OCI-LY7 (cell line): ENCODE data around the gene TGFBI. TPM values are rescaled to one million over a fixed set of nuclear protein-coding genes. Genes with fewer than 3 reads are reported as not detected.

Experiments
- BruUV-seq: library from RNA; stranded (reverse); fragments of 400-500 nt; replicated peaks from 2 replicates; lab custom pipeline; 2021; lab: Mats Ljungman, UMichigan
- CTCF ChIA-PET: fragments of 300-600 bp; sonication (Branson Sonifier 250); formaldehyde crosslinking; loops from one replicate; lab custom pipeline; 2022; ENCODE audit warnings: antibody characterized with exemption; ENCODE audit not compliant: unreplicated experiment; lab: Charles Lee
- POLR2A ChIA-PET: fragments of 300-600 bp; sonication (Branson Sonifier 250); formaldehyde crosslinking; loops from one replicate; lab custom pipeline; 2022; ENCODE audit warnings: antibody characterized with exemption; lab: Charles Lee
- DNase-seq: peaks from one replicate; pipeline ENCODE4 v3.0.0-alpha.2; 2015; ENCODE audit warnings: low spot score
- H2AFZ ChIP-seq: fragments of 200-600 bp; sonication (generic), shearing (Covaris generic); 2 replicates; pipeline ENCODE4 v1.6.1; 2014; ENCODE audit warnings: mild to moderate bottlenecking, antibody characterized with exemption, low read length, moderate library complexity
- H3K27ac ChIP-seq: fragments of 200-600 bp; sonication (generic); 2 replicates; pipeline ENCODE4 v1.5.1; 2014; ENCODE audit warnings: mixed run types, low read depth, mild to moderate bottlenecking, moderate library complexity, low read length, inconsistent platforms; ENCODE audit not compliant: poor library complexity, severe bottlenecking
- H3K36me3 ChIP-seq: fragments of 200-600 bp; sonication (generic); 2 replicates; pipeline ENCODE4 v1.6.1; 2014; ENCODE audit warnings: mild to moderate bottlenecking, antibody characterized with exemption, low read length, moderate library complexity, mixed read lengths; ENCODE audit not compliant: insufficient read depth
- H3K4me1 ChIP-seq: fragments of 200-600 bp; sonication (generic); 2 replicates; pipeline ENCODE4 v1.5.1; 2014; ENCODE audit warnings: mild to moderate bottlenecking, low read length; ENCODE audit not compliant: insufficient read depth, poor library complexity, severe bottlenecking
- H3K4me2 ChIP-seq: fragments of 200-600 bp; sonication (generic); 2 replicates; pipeline ENCODE4 v1.6.1; 2014; ENCODE audit warnings: mild to moderate bottlenecking, low read length
- H3K4me3 ChIP-seq: fragments of 200-600 bp; sonication (generic); 2 replicates; pipeline ENCODE4 v1.5.1; 2014; ENCODE audit warnings: mild to moderate bottlenecking, low read depth, low read length; ENCODE audit not compliant: poor library complexity, severe bottlenecking
- H3K79me2 ChIP-seq: fragments of 200-600 bp; sonication (generic); 2 replicates; pipeline ENCODE4 v1.6.1; 2016; ENCODE audit warnings: low read depth, mild to moderate bottlenecking, low read length, moderate library complexity, mixed read lengths; ENCODE audit not compliant: insufficient read depth
- H3K9me2 ChIP-seq: fragments of 200-600 bp; sonication (generic); 2 replicates; pipeline ENCODE4 v1.6.1; 2016; ENCODE audit warnings: mild to moderate bottlenecking, low read length, mixed read lengths; ENCODE audit not compliant: insufficient read depth
- H3K9me3 ChIP-seq: fragments of 200-600 bp; sonication (generic); 2 replicates; pipeline ENCODE4 v1.6.1; 2014; ENCODE audit warnings: mild to moderate bottlenecking, mixed run types, low read length, mixed read lengths
- H4K20me1 ChIP-seq: fragments of 200-600 bp; sonication (generic); 2 replicates; pipeline ENCODE4 v1.6.1; 2014; ENCODE audit warnings: mild to moderate bottlenecking, antibody characterized with exemption, low read length, moderate library complexity, mixed read lengths; ENCODE audit not compliant: insufficient read depth
- EZH2phosphoT487 ChIP-seq: fragments of 200-600 bp; sonication (generic); IDR thresholded peaks from 2 replicates; pipeline ENCODE4 v1.6.1; 2018; ENCODE audit warnings: low read depth, borderline replicate concordance, mild to moderate bottlenecking, mixed run types, antibody characterized with exemption, low read length, moderate library complexity, mixed read lengths
- intact Hi-C: fragments of 100-400 bp; cut with micrococcal nuclease; formaldehyde crosslinking; loops from one replicate; pipeline ENCODE4 v1.10.0; 2022; ENCODE audit not compliant: unreplicated experiment
- total RNA-seq, 2 experiments: library from RNA; depleted of rRNA in 1 of 2; stranded (reverse); fragments of >200 nt in 1 of 2; shearing (Covaris generic) in 1 of 2; gene quantifications; 2 replicates each; pipeline ENCODE4 v1.2.3, GENCODE V29; 2014 to 2022
- TF ChIP-seq, protein P1 (sequence below): fragments of 200-600 bp; sonication (generic); conservative IDR thresholded peaks from 2 replicates; pipeline ENCODE4 v1.5.1; 2014; ENCODE audit warnings: mild to moderate bottlenecking, antibody characterized with exemption, low read length, moderate library complexity, mixed read lengths

TGFBI gene
- total RNA-seq, 2 experiments from 2014 or later: not detected

DNA sequence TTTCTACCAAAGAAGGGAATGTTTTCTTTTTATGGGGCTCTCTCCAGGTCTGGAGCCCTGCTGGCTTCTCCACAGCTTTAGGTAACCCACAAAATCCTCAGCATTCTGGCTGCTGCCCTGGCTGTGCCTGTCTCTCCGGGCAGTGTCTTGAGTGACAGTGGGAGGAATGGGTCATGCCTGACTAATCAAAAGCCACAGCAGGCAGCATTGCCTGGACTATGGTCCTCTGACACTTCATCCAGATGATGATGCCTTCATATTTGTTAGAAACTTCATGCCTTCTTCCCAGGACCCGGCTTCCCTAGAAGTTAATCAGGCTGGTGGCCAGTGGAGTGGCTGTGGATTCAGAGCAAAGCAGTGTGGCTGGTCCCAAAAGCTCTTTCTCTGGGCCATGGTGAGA lies 32.2 kb upstream of the TGFBI start:
- Histone ChIP-seq H3K4me3 (no peak overlapping the region), H3K36me3 (no peaks in the 10 kb centered on the region), H3K9me2 (no peaks in the 10 kb centered on the region), H3K79me2 (no peaks in the 10 kb centered on the region), H3K4me2 (no peak overlapping the region), H3K4me1 (no peaks in the 10 kb centered on the region), H4K20me1 (no peaks in the 10 kb centered on the region), H2AFZ (no peak overlapping the region), H3K27ac (no peak overlapping the region), H3K9me3 (no peaks in the 10 kb centered on the region)
- no peak for DNase-seq
- intact Hi-C loops: no loop called here
- ChIA-PET POLR2A (no interaction called here), CTCF (no interaction called here)
- TF ChIP-seq EZH2phosphoT487: no peak
- TF ChIP-seq, protein P1, sequence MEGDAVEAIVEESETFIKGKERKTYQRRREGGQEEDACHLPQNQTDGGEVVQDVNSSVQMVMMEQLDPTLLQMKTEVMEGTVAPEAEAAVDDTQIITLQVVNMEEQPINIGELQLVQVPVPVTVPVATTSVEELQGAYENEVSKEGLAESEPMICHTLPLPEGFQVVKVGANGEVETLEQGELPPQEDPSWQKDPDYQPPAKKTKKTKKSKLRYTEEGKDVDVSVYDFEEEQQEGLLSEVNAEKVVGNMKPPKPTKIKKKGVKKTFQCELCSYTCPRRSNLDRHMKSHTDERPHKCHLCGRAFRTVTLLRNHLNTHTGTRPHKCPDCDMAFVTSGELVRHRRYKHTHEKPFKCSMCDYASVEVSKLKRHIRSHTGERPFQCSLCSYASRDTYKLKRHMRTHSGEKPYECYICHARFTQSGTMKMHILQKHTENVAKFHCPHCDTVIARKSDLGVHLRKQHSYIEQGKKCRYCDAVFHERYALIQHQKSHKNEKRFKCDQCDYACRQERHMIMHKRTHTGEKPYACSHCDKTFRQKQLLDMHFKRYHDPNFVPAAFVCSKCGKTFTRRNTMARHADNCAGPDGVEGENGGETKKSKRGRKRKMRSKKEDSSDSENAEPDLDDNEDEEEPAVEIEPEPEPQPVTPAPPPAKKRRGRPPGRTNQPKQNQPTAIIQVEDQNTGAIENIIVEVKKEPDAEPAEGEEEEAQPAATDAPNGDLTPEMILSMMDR: no peak
- no TSS peak for BruUV-seq

DNA sequence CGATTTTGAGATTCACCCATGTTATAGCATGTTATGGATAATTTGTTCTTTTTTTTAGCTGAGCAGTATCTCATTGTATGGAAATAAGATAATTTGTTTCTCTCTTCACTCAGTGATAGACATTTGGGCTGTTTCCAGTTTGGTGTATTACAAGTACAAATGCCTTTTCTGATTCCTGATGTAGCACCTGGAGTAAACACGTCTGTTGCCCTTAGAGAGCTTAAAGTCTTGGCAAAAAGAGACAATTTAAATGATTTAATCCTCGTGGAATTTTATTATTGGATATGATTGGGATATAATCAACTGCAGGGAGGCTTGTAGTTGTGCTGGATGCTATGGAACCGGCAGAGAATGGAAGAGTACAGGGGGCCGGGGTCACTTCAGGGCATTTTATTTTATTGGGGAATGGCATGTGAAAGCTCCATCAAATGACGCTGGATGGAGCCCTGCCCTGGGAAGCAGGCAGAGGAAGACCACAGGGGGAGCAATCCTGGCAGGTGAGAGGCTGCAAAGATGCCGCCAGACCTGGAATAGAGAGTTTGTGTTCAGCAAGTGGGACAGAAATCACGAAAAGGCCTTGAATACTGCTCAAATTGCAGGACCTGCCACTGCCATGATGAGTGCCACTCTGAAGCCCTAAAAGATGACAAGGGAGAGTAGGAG lies 31.0 kb upstream of the TGFBI start:
- BruUV-seq: no TSS peak
- no peak for DNase-seq
- Histone ChIP-seq H3K27ac (no peak overlapping the region), H3K4me3 (no peak overlapping the region), H2AFZ (no peak overlapping the region), H3K4me2 (no peak overlapping the region), H3K36me3 (no peaks in the 10 kb centered on the region), H3K9me3 (no peaks in the 10 kb centered on the region), H3K79me2 (no peaks in the 10 kb centered on the region), H3K4me1 (no peaks in the 10 kb centered on the region), H4K20me1 (no peaks in the 10 kb centered on the region), H3K9me2 (no peaks in the 10 kb centered on the region)
- no peak for TF ChIP-seq EZH2phosphoT487
- TF ChIP-seq, protein P1: no peak
- ChIA-PET CTCF (no interaction called here), POLR2A (no interaction called here)
- intact Hi-C loops: no loop called here

DNA sequence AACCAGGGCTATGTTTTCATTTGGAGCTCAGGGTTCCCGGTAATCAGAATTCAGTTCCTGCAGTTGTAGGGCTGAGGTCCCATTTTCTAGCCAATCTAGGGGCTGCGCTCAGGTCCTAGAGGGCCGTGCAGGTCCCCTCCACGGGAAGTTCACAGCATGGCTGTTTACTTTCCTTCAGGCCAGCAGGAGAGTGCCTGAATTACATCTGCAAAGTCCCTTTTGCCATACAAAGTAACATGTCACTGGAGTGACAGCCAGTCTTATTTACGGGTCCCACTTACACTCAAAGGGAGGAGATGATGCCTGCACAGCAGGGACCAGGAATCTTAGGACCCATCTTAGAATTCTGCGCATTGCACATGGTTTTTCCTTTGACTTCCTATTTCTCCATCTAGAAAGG lies 29.9 kb upstream of the TGFBI start:
- H3K4me3 ChIP-seq: no peak overlapping the region
- intact Hi-C loops: no loop called here
- TF ChIP-seq, protein P1: no peak
- no peak for TF ChIP-seq EZH2phosphoT487
- no peaks in the 10 kb centered on the region for H3K36me3 ChIP-seq
- H3K79me2 ChIP-seq: no peaks in the 10 kb centered on the region
- BruUV-seq: no TSS peak
- H3K4me1 ChIP-seq: no peaks in the 10 kb centered on the region
- no peak overlapping the region for H3K27ac ChIP-seq
- H3K9me2 ChIP-seq: no peaks in the 10 kb centered on the region
- no peak overlapping the region for H3K4me2 ChIP-seq
- no peaks in the 10 kb centered on the region for H3K9me3 ChIP-seq
- no peak for DNase-seq
- no peak overlapping the region for H2AFZ ChIP-seq
- ChIA-PET CTCF (no interaction called here), POLR2A (no interaction called here)
- no peaks in the 10 kb centered on the region for H4K20me1 ChIP-seq
